GM21526 (cell line): ENCODE measurements around the gene GARRE1.
"Not testable (repeated sequence)": the region's sequence is repeated elsewhere in the genome, so short reads cannot be mapped to it uniquely, and the experiment has no call there.

Experiments
- ATAC-seq: cut with Tn5 transposase; IDR thresholded peaks from one replicate; pipeline ENCODE4 v1.9.1; 2021; ENCODE audit warnings: moderate library complexity; ENCODE audit not compliant: unreplicated experiment, low FRiP score

GARRE1 gene

GRCh38 chr19:34254046-34254697 lies at the start of gene GARRE1:
TSS of gene GARRE1 (plus strand) at chr19:34254554. CDS start at chr19:34300474, 45,920 bp downstream.
- ATAC-seq: peak; percentile 81

- not testable (repeated sequence) for ATAC-seq
Observed at GRCh38 chr19:34205324-34205723, 49.0 kb upstream of the GARRE1 start.

GRCh38 chr19:34208291-34208884 lies 46.0 kb upstream of the GARRE1 start:
- no peak for ATAC-seq

GRCh38 chr19:34209726-34210125 lies 44.6 kb upstream of the GARRE1 start:
- no peak for ATAC-seq

DNA sequence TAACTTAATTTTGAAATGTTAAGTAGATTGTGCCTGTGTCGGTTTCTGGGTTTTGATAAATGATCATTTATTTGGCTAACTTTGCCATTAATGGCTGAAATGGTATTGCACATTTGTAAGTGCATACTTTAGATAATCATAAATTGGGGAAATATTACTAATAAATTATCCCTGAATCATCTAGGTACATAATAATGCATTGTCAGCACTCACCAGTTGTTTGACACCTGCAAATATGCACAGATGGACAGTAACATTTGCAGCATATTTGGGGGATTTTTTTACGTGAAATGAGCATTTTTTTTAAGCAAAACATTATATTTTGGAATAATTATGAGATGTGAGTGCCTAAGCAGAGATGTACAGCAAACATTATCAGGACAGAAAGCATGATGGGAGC lies 41.1 kb upstream of the GARRE1 start:
- ATAC-seq: no peak

DNA sequence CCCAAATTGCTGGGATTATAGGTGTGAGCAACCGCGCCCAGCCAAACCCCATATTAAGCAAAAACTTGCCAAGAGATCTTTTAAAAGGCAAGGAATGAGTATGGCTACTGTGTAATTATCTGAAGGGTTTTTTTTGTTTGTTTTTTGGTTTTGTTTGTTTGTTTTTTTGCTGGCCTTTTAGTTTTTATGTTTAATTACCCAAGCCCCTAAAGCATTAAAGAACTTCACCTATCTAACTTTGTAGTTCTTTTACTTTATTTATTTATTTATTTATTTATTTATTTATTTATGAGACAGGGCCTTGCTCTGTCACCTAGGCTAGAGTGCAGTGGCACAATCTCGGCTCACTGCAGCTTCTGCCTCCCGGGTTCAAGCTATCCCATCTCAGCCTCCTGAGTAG lies 40.3 kb upstream of the GARRE1 start:
- no peak for ATAC-seq

GRCh38 chr19:34215006-34215665 lies 39.2 kb upstream of the GARRE1 start:
- ATAC-seq: no peak

GRCh38 chr19:34215666-34216038 lies 38.7 kb upstream of the GARRE1 start:
- ATAC-seq: no peak

DNA sequence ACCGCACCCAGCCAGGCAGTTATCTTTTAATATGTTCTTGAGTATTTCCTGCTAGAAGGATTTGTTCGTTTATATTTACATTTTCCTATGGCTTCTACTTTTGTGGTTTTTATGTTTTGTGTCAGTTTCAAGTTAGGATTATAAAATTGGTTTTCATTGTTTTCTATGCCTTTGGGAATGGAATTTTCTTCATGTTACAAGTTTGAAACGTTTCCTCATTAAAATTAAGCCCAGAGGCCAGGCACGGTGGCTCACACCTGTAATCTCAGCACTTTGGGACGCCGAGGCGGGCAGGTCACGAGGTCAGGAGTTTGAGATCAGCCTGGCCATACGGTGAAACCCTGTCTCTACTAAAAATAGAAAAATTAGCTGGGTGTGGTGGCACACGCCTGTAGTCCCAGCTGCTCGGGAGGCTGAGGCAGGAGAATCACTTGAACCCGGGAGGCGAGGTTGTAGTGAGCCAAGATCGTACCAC lies 37.6 kb upstream of the GARRE1 start:
- not testable (repeated sequence) for ATAC-seq

GRCh38 chr19:34217952-34218817 lies 36.2 kb upstream of the GARRE1 start:
- ATAC-seq: no peak

- ATAC-seq: no peak
Observed at GRCh38 chr19:34218818-34219164, 35.6 kb upstream of the GARRE1 start.

GRCh38 chr19:34220472-34221063 lies 33.8 kb upstream of the GARRE1 start:
- no peak for ATAC-seq

DNA sequence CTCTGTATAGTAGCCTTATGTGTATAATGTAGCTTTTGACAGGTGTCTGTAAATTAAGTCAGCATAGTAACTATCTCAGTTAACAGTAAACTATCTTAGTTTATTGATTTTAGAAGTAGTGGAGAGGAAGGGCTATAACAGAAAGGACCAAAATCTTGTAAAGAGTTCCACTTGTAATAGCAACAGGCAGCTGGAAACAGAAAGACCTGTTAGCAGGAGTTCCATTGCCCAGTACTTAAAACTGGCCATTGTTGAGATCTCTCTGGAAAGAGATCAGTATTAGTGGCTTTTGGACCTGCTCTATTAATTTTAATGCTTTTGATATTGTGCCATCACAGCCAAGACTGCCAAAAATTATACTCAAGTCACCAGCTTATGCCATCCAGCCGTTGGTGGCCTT lies 32.0 kb upstream of the GARRE1 start:
- ATAC-seq: no peak

- no peak for ATAC-seq
Observed at GRCh38 chr19:34224996-34225658, 29.2 kb upstream of the GARRE1 start.

- no peak for ATAC-seq
Observed at GRCh38 chr19:34225659-34226015, 28.7 kb upstream of the GARRE1 start.

GRCh38 chr19:34226036-34226435 lies 28.3 kb upstream of the GARRE1 start:
- no peak for ATAC-seq

- no peak for ATAC-seq
Observed at GRCh38 chr19:34228347-34228746, 26.0 kb upstream of the GARRE1 start.

- no peak for ATAC-seq
Observed at GRCh38 chr19:34228762-34229161, 25.6 kb upstream of the GARRE1 start.

- ATAC-seq: no peak
Observed at GRCh38 chr19:34229721-34230120, 24.6 kb upstream of the GARRE1 start.

DNA sequence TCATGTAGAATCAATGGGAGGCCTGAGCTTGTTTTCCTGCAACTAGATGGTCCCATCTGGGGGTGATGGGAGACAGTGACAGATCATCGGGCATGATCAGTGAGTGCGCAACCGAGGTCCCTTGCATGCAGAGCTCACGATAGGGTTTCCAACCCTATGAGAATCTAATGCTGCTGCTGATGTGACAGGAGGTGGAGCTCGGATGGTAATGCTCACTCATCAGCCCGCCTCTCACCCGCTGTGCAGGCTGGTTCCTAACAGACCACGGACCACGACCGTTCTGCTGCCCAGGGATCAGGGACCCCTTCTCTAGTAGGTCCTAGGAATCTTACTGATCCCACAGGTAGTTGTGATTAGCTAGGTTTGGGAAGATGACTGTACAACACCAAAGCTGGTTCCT lies 23.5 kb upstream of the GARRE1 start:
- ATAC-seq: no peak
